ENCODE results near the gene RUFY1.
A peak's percentile ranks its signal among the peaks of the same experiment; 100 is the strongest.

The RUFY1 gene

GRCh38 chr5:179616002-179616594 is 65.7 kb downstream of the RUFY1 start:
- TF ChIP-seq POU6F1 (CRISPR knock-in tag; IDR thresholded peaks at IDR 0.05; ENCODE audit: borderline replicate concordance, low read depth) (peak; percentile 17; the same call in 1 of the 2 replicates), ZFP3 (CRISPR knock-in tag; IDR thresholded peaks at IDR 0.05) (no peak), ESRRG (CRISPR knock-in tag; IDR thresholded peaks at IDR 0.05) (no peak)
- ATAC-seq: no peak

- TF ChIP-seq SNAI2 (CRISPR knock-in tag; IDR thresholded peaks at IDR 0.05) (no peak), ZFP30 (CRISPR knock-in tag; IDR thresholded peaks at IDR 0.05) (no peak), GLIS3 (CRISPR knock-in tag; IDR thresholded peaks at IDR 0.05) (no peak), POU6F1 (CRISPR knock-in tag; IDR thresholded peaks at IDR 0.05; ENCODE audit: borderline replicate concordance, low read depth) (no peak), ZFP3 (CRISPR knock-in tag; IDR thresholded peaks at IDR 0.05) (no peak), ZNF8 (CRISPR knock-in tag; IDR thresholded peaks at IDR 0.05) (no peak), CSRNP3 (CRISPR knock-in tag; IDR thresholded peaks at IDR 0.05) (no peak), CSDC2 (CRISPR knock-in tag; IDR thresholded peaks at IDR 0.05) (no peak), ZNF565 (CRISPR knock-in tag; conservative IDR thresholded peaks at IDR 0.05; ENCODE audit: low read depth) (no peak), ZC3H10 (CRISPR knock-in tag; IDR thresholded peaks at IDR 0.05) (no peak), ARNTL (CRISPR knock-in tag; IDR thresholded peaks at IDR 0.05; ENCODE audit: borderline replicate concordance, low read depth) (no peak), ZNF70 (CRISPR knock-in tag; IDR thresholded peaks at IDR 0.05) (no peak), TOX (CRISPR knock-in tag; IDR thresholded peaks at IDR 0.05; ENCODE audit: borderline replicate concordance) (no peak)
- TF ChIP-seq, protein P1, sequence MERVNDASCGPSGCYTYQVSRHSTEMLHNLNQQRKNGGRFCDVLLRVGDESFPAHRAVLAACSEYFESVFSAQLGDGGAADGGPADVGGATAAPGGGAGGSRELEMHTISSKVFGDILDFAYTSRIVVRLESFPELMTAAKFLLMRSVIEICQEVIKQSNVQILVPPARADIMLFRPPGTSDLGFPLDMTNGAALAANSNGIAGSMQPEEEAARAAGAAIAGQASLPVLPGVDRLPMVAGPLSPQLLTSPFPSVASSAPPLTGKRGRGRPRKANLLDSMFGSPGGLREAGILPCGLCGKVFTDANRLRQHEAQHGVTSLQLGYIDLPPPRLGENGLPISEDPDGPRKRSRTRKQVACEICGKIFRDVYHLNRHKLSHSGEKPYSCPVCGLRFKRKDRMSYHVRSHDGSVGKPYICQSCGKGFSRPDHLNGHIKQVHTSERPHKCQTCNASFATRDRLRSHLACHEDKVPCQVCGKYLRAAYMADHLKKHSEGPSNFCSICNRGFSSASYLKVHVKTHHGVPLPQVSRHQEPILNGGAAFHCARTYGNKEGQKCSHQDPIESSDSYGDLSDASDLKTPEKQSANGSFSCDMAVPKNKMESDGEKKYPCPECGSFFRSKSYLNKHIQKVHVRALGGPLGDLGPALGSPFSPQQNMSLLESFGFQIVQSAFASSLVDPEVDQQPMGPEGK (CRISPR knock-in tag; IDR thresholded peaks at IDR 0.05; ENCODE audit: borderline replicate concordance): no peak
- ATAC-seq: no peak
Measured at GRCh38 chr5:179617930-179618329, 67.6 kb downstream of the RUFY1 start.

DNA sequence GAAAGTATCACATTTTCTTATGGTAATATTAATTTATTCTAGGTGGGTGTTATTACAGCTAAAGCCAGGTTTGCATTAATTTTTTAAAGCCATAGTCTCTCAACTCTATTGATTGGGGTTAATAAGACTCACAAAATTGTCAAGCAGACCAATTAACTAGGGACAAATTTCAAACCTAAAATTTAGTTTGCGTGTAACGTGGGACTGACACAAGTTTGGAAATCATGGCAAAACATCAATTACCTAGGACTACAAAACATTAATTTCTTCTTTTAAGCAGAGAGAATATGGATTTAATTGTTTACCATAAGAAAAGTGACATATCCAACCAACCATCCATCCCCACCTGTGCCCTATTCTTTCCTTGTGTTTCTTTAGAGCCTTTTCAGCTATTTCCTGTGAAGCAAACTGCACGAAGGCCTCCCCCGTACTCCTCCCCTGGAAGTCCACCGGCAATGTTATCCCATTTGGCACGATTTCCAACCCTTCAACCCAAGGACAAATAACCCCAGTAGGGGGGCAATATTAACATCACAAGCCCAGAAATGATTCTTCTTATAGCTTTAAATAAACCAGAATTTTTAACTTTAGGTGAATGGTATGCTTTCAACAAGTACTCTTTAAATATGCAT is 68.7 kb downstream of the RUFY1 start:
- TF ChIP-seq ZFP3 (CRISPR knock-in tag; IDR thresholded peaks at IDR 0.05): no peak
- TF ChIP-seq SNAI2 (CRISPR knock-in tag; IDR thresholded peaks at IDR 0.05): no peak
- TF ChIP-seq TOX (CRISPR knock-in tag; IDR thresholded peaks at IDR 0.05; ENCODE audit: borderline replicate concordance): no peak
- TF ChIP-seq TSHZ2 (CRISPR knock-in tag; IDR thresholded peaks at IDR 0.05): no peak
- TF ChIP-seq TCF4 (CRISPR knock-in tag; IDR thresholded peaks at IDR 0.05; ENCODE audit: borderline replicate concordance): no peak
- TF ChIP-seq ESRRG (CRISPR knock-in tag; IDR thresholded peaks at IDR 0.05): no peak
- ATAC-seq: no peak

GRCh38 chr5:179619776-179620175 is 69.4 kb downstream of the RUFY1 start:
- no peak for ATAC-seq
- no peak for TF ChIP-seq TCF4 (CRISPR knock-in tag; IDR thresholded peaks at IDR 0.05; ENCODE audit: borderline replicate concordance)
- TF ChIP-seq GLIS3 (CRISPR knock-in tag; IDR thresholded peaks at IDR 0.05): no peak
- TF ChIP-seq SNAI2 (CRISPR knock-in tag; IDR thresholded peaks at IDR 0.05): no peak

All from SK-N-SH treated with all-trans-retinoic acid at 6 μM for 48 hours (cell line).